ENCODE results near the gene FAAP20.

Gene FAAP20

GRCh38 chr1:2175055-2175414 is 19.5 kb downstream of the FAAP20 start:
- H3K4me3 ChIP-seq (ENCODE audit: insufficient read depth, low read length, poor library complexity, severe bottlenecking), result no peak overlapping the region
- no peaks in the 10 kb centered on the region for H3K27me3 ChIP-seq (ENCODE audit: low read length)
- H3K79me2 ChIP-seq (ENCODE audit: insufficient read depth, low read length), result no peaks in the 10 kb centered on the region
- no peaks in the 10 kb centered on the region for H3F3A ChIP-seq (ENCODE audit: insufficient read depth)
- no peak overlapping the region for H3K9ac ChIP-seq (ENCODE audit: low read length)
- H4K20me1 ChIP-seq (ENCODE audit: low read depth, low read length), result no peaks in the 10 kb centered on the region
- no peaks in the 10 kb centered on the region for H3K36me3 ChIP-seq (ENCODE audit: low read length)
- no peaks in the 10 kb centered on the region for H3K9me3 ChIP-seq (ENCODE audit: insufficient read depth, low read length)
- H3K27ac ChIP-seq (ENCODE audit: low read depth, low read length), result no peak overlapping the region
- H3K9me2 ChIP-seq (replicated peaks; ENCODE audit: insufficient read depth, low read length), result no peaks in the 10 kb centered on the region
- no peak overlapping the region for H3K4me2 ChIP-seq (ENCODE audit: low read depth, low read length, poor library complexity, severe bottlenecking)
- no peak overlapping the region for H2AFZ ChIP-seq (ENCODE audit: low read depth, low read length, severe bottlenecking)
- TF ChIP-seq EZH2phosphoT487 (conservative IDR thresholded peaks at IDR 0.05; ENCODE audit: low read length) (no peak), CTCF (IDR thresholded peaks at IDR 0.05; ENCODE audit: insufficient read depth, low read length, poor library complexity, severe bottlenecking) (no peak)

GRCh38 chr1:2174348-2175054 is 20.1 kb downstream of the FAAP20 start:
- Histone ChIP-seq H3K27ac (ENCODE audit: low read depth, low read length) (no peak overlapping the region), H3K9me2 (replicated peaks; ENCODE audit: insufficient read depth, low read length) (no peaks in the 10 kb centered on the region), H3K4me2 (ENCODE audit: low read depth, low read length, poor library complexity, severe bottlenecking) (no peak overlapping the region), H3K4me3 (ENCODE audit: insufficient read depth, low read length, poor library complexity, severe bottlenecking) (no peak overlapping the region), H3F3A (ENCODE audit: insufficient read depth) (no peaks in the 10 kb centered on the region), H3K9ac (ENCODE audit: low read length) (no peak overlapping the region), H4K20me1 (ENCODE audit: low read depth, low read length) (no peaks in the 10 kb centered on the region), H3K36me3 (ENCODE audit: low read length) (no peaks in the 10 kb centered on the region), H2AFZ (ENCODE audit: low read depth, low read length, severe bottlenecking) (no peak overlapping the region), H3K27me3 (ENCODE audit: low read length) (no peaks in the 10 kb centered on the region), H3K9me3 (ENCODE audit: insufficient read depth, low read length) (no peaks in the 10 kb centered on the region), H3K79me2 (ENCODE audit: insufficient read depth, low read length) (no peaks in the 10 kb centered on the region)
- TF ChIP-seq EZH2phosphoT487 (conservative IDR thresholded peaks at IDR 0.05; ENCODE audit: low read length) (no peak), CTCF (IDR thresholded peaks at IDR 0.05; ENCODE audit: insufficient read depth, low read length, poor library complexity, severe bottlenecking) (peak; percentile 81)

GRCh38 chr1:2173546-2174347 is 20.8 kb downstream of the FAAP20 start:
- Histone ChIP-seq H3K27me3 (ENCODE audit: low read length) (no peaks in the 10 kb centered on the region), H3K4me2 (ENCODE audit: low read depth, low read length, poor library complexity, severe bottlenecking) (no peak overlapping the region), H4K20me1 (ENCODE audit: low read depth, low read length) (no peaks in the 10 kb centered on the region), H2AFZ (ENCODE audit: low read depth, low read length, severe bottlenecking) (no peak overlapping the region), H3F3A (ENCODE audit: insufficient read depth) (no peaks in the 10 kb centered on the region), H3K9me3 (ENCODE audit: insufficient read depth, low read length) (no peaks in the 10 kb centered on the region), H3K9me2 (replicated peaks; ENCODE audit: insufficient read depth, low read length) (no peaks in the 10 kb centered on the region), H3K79me2 (ENCODE audit: insufficient read depth, low read length) (no peaks in the 10 kb centered on the region), H3K36me3 (ENCODE audit: low read length) (no peaks in the 10 kb centered on the region), H3K4me3 (ENCODE audit: insufficient read depth, low read length, poor library complexity, severe bottlenecking) (no peak overlapping the region), H3K9ac (ENCODE audit: low read length) (no peak overlapping the region), H3K27ac (ENCODE audit: low read depth, low read length) (no peak overlapping the region)
- TF ChIP-seq CTCF (IDR thresholded peaks at IDR 0.05; ENCODE audit: insufficient read depth, low read length, poor library complexity, severe bottlenecking) (no peak), EZH2phosphoT487 (conservative IDR thresholded peaks at IDR 0.05; ENCODE audit: low read length) (no peak)
